GM21576 (cell line): ENCODE results near the gene ACSS1.

ENCODE experiments used
- ATAC-seq: cut with Tn5 transposase; IDR thresholded peaks from one replicate; pipeline ENCODE4 v1.9.1; 2021; ENCODE audit warnings: mild to moderate bottlenecking, moderate library complexity; ENCODE audit not compliant: unreplicated experiment

ACSS1 gene

GRCh38 chr20:24980291-24981053 is 77.5 kb downstream of the ACSS1 start:
- no peak for ATAC-seq

GRCh38 chr20:24979036-24979960 is 78.6 kb downstream of the ACSS1 start:
- ATAC-seq: no peak

DNA sequence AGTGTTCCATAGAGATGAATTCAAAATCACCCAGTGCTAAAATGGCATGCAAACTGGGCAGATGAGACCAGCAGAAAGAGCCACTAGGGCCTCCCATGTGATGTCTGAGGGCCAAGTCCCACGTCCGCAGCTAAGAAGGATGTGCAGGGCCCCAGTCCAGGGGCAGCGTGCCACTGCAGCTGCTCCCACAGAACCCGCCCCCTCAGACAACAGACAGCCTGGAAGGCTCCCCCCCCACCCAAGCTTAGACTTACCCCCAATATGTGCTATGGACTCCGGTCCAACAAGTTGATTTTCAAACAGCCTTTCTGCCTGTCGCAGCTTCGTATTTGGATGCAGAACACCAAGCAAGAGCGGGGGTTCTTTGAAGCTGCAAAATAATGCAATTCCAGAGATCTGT is 79.4 kb downstream of the ACSS1 start:
- no peak for ATAC-seq

DNA sequence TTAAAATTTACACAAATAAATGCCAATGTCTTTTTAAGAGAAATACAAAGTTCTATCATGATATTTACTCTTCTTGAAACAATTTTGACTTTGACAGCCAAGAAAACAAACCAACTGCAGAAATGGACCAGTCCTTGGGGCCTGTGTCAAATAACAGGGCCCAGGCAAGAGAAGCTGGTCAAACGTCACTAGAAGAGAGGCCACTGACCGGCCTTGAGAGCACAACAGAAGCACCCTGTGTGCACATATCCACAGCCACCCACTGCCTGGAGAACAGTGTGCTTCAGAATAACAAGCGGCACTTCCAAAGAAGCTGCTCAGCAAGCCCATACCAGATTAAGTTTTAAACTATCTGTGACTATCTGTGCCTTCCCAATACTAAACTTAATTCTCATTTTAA is 80.1 kb downstream of the ACSS1 start:
- ATAC-seq: no peak

DNA sequence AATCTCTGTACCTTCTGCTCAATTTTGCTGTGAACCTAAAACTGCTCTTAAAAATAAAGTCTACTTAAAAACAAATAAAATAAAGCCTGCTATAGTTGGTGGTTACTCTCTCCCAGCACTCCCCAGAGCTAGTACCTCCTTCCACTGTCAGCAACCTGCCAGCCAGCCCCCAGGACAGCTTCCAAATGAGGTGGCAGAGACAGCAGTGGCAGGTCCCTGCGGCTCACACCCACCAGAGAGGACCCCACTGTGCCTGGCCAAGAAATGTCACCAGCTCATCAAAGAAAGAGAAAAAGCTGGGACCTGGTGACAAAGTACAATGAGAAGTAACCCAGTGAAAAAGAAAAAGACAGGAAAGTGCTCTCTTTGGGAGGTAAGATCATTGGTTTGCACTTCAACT is 80.6 kb downstream of the ACSS1 start:
- ATAC-seq: no peak

DNA sequence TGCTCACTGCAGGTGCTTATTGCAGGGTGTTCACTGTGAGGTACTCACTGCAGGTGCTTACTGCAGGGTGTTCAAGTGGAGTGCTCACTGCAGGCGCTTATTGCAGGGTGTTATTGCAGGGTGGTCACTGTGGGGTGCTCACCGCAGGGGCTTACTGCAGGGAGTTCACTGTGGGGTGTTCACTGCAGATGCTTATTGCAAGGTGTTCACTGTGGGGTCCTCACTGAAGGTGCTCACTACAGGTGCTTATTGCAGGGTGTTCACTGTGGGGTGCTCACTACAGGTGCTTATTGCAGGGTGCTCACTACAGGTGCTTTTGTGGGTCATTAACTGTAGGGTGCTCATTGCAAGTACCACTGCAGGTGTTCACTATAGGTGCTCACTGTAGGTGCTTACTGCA is 85.6 kb downstream of the ACSS1 start:
- no peak for ATAC-seq

DNA sequence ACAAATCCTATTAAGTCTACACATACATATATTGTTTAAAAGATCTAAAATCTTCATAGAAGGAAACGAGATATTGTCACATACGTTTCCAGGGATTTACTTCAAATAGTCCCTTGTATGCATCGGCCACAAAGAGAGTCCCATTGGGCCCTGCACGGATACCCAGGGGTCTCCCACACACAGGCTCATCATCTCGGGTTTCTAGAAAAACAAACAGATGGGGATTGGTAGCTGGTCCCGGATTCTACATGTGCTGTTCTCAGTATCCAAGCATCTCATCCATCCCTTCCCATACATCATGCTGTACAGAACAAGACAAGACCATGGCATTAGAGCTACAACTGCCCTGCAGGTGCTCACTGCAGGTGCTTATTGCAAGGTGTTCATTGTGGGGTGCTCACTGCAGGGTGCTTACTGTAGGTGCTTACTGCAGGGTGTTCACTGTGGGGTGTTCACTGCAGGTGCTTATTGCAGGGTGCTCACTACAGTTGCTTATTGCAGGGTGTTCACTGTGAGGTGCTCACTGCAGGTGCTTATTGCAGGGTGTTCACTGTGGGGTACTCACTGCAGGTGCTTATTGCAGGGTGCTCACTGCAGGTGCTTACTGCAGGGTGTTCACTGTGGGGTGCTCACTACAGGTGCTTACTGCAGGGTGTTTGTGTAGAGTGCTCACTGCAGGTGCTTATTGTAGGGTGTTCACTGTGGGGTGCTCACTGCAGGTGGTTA is 86.4 kb downstream of the ACSS1 start:
- ATAC-seq: no peak

DNA sequence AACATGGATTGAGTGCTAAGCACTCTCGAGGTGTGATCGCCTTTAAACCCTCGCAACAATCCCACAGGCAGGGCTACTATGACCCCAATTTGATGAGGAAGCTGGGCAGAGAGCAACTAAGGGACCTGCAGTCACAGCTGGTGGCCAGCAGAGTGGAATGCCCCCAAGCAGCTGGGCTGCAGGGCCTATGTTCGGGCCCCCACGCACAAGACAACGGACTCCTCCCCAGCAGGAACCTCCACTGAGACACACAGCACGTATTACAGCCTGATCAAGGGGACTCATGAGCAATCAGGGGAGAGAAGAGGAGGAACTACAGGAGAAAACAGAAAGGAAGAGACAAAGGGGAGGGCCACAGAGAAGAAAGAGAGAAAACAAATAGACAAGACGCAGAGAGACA is 87.2 kb downstream of the ACSS1 start:
- ATAC-seq: no peak

DNA sequence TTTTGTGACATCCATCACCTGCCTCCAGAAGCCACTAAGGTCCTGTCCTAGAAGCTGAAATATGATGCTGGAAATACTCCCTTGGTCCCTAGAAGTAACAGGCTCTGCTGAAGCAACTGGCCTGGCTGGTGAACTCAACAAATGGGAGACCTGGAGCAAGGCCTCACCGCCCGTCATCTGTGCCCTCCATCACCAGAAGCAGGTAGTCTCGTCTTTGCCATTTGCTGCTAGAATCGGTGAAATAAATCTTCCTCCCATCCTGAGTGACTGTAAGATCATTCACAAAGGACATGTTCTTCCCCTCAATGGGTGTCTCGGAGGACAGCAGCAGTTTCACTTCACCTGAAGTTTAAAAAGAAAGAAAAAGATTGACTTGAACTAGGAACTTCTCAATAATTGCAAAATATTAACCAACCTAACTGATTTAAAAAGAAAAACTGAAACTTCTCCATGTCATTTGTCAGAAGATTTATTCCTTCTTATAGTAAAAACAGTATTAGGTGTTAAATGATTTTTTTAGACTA is 87.8 kb downstream of the ACSS1 start:
- no peak for ATAC-seq

DNA sequence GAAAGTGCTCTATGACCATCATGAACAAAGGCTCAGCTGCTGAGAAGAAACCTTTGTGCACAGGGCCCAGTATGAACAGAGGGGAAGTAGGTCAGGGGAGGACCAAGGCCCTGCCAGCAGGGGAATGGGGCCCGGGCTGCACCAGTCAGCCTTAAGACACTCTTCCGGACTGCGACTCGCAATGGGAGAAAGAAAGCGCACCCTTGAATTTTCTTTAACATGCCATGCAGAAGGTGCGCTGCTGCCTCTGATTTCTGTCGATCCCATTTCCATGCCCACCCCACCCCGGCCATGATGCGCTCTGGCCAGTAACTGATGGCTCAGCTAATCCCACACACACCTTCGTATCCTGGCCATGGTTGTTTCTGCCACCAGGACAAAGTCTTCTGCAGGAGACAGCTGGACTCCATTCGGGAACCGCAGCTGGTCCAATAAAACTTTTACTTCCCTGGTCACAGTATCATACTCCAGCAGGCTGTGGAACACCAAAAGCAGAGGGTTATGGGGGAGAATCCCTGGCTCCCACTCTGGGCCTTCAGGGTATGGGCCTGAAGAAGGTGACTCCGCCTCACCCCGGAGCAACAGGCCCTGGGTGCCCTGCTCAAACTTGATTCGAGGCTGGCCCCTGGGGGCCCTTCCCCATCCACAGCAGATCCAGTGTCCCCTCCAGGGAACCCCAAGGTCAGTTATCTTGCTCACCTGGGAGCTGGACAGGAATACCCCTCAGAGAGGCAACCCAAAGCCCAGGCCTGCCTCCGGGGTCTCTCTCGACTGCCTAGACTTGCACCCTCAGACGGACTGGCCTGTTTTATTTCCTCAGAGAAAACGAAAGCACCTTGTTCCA is 88.5 kb downstream of the ACSS1 start:
- ATAC-seq: no peak

GRCh38 chr20:24968278-24968800 is 89.6 kb downstream of the ACSS1 start:
- no peak for ATAC-seq

GRCh38 chr20:24966317-24967012 is 91.5 kb downstream of the ACSS1 start:
- no peak for ATAC-seq

- ATAC-seq: no peak
Measured at GRCh38 chr20:24965065-24965919, 92.6 kb downstream of the ACSS1 start.

GRCh38 chr20:24964506-24964840 is 93.5 kb downstream of the ACSS1 start:
- ATAC-seq: no peak

DNA sequence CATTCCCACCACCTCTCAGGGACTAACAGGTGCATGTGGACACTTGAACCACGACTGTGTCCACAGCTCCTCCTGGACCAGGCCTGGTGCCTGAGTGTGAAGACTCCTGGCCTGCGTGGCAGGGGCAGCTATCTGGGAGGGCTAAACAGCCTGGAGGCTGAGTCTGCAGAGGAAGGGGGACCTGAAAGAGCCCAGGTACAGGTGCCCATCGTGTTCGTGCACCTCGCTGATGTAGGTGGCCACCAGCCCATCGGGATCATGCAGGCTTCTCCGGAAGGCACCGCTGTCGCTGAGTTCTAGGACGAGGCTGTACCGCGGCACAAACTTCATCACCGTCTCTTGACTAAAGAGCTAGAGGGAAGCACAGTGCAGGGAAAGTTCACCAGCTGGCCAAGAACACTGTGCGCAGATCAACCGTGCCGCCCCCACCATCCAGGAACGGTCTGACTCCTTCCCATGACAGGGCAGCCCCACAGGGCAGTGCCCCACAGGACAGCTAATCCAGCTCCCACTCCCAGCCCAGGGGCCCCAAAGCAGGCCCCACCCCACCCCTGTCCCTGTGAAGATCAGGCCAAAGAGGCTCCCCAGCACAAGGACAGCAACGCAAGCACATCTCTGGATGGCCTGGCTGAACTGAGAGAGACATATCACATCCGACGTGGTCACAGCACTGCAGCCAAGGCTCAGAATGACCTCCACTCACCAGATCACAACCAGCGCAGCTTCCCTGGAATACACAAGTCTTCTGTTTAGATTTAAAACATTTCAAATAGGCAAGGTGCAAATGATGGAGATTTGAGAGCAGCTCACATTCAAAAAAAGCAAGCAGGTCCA is 94.0 kb downstream of the ACSS1 start:
- ATAC-seq: no peak

- ATAC-seq: no peak
Measured at GRCh38 chr20:24962510-24962909, 95.4 kb downstream of the ACSS1 start.

DNA sequence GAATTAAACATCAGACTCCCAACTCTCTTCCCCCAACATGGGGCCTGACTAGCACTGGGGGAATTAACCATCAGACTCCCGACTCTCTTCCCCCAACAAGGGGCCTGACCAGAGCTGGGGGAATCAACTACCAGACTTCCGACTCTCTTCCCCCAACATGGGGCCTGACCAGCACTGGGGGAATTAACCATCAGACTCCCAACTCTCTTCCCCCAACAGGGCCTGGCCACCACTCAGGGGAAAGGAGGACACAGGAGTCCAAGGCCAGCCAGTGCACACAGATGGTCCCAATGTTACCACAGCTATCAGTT is 95.8 kb downstream of the ACSS1 start:
- ATAC-seq: no peak
